Lung microvascular endothelial cell (primary cell): ENCODE results near the gene CLEC18A. TPM values are rescaled to one million over a fixed set of nuclear protein-coding genes. Genes with fewer than 3 reads are reported as not detected.
"Not testable (repeated sequence)": the region's sequence is repeated elsewhere in the genome, so short reads cannot be mapped to it uniquely, and the experiment has no call there.

ENCODE experiments used
- DNase-seq, 2 donors: peaks; one replicate each; pipeline versions ENCODE4 v3.0.0 to v3.0.0-alpha.2; 2010; ENCODE audit warnings: low read depth in 2 of 2
- total RNA-seq: library from RNA; depleted of rRNA; stranded (reverse); fragments of >200 nt; gene quantifications from 2 replicates; pipeline ENCODE4 v1.2.1, GENCODE V29; 2014

The CLEC18A gene
- total RNA-seq, 1 donor from 2014 or later = not detected

DNA sequence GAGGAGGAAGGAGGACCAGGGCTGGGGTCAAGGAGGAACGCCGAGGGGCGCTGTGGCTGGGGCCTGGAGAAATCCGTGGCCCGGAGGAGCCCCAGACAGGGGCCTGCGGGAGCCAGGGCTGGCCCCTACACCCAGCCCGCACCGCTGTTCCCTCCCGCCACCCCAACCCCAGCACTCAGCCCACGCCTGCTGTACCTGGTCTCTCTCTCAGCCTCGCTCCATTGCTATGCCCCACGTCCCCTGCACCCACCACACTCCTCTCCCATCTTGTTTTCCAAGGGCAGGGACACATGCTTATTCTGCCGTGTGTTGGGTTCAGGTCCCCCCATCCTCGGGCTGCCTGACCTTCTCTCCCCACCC, 518 bp downstream of the CLEC18A start:
- DNase-seq = not testable (repeated sequence)

DNA sequence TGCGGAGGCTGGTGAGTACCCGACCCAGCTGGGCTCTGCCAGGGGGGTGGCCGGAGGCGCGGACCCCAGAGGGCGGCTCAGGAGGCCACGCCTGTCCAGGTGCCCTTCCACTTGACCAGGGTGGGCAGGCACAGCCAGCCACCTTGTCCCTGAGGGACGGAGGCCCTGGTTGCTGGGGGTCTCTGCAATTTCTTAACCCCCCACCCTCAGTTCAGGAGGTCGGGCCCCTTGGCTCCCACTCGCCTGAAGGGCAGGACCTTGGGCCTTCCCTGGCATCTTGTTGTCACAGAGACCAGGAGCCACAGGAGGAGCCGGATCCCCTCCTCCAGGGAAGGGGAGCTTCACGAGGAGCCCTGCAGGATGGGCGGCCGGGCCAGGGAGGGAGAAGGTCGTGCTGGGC, 982 bp downstream of the CLEC18A start:
- DNase-seq = not testable (repeated sequence)

DNA sequence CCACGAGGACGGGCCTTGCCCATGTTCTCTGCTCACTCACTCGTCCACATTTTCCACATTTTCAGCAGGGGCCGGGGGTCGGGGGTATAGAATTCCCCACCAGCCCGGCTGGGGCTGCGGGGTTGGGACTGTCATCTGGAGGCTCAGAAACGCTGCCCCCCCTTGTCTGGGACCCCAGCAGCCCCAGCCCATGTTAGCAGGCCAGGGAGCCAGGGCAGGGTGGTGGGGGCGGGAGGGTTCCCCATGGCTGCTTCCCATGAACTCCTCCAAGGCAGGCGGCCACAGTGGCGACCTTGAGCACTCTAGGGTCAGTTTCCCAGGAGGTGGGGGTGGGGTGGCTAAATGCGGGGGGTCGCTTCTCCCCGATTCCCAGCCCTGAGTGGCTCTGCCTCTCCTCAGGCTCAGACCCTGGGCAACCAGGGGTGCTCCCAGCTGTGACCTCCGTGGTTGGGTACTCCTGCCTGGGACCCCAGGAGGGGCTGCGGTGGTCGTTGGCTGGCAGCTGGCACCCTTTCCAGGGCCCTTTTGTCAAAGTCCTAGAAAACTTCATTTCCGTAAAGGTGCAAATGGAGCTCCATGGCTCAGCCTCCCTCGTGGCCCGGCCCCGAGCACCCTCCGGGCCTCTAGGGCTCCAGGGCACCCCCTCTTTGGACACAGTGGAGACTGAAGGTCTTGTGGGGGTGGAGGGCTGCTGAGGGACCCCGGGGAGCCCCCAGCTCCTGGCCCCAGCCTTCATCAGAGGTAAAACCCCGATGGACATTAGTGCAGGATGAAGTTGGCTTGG, 1.6 kb downstream of the CLEC18A start:
- not testable (repeated sequence) for DNase-seq

DNA sequence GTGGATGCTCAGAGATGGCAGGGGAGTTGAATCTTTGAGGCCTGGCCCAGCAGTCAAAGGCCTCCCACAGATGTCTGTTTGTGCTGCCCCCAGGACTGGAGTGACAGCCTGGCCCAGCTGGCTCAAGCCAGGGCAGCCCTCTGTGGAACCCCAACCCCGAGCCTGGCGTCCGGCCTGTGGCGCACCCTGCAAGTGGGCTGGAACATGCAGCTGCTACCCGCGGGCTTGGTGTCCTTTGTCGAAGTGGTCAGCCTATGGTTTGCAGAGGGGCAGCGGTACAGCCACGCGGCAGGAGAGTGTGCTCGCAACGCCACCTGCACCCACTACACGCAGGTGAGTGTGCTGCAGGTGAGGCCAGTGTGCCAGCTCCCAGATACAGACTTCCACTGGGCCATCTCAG, 3.1 kb downstream of the CLEC18A start:
- DNase-seq = peak in 1 of 2 donors; percentile 0

DNA sequence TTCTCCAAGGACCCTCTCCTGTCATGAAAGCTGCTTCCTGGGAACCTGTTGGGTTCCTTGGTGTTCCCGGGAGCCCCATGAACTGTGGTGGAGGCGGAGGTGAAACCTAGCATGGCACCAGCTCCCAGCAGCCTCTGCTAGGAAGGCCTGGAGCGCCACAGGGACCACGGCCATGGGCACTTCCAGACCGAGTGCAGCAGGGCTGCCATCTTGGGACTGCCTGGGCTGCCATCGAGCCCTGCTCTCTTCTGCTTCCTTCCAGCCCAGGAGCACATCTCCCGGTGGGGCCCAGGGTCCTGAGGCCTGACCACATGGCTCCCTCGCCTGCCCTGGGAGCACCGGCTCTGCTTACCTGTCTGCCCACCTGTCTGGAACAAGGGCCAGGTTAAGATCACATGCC, 12.2 kb downstream of the CLEC18A start:
- DNase-seq = not testable (repeated sequence)

DNA sequence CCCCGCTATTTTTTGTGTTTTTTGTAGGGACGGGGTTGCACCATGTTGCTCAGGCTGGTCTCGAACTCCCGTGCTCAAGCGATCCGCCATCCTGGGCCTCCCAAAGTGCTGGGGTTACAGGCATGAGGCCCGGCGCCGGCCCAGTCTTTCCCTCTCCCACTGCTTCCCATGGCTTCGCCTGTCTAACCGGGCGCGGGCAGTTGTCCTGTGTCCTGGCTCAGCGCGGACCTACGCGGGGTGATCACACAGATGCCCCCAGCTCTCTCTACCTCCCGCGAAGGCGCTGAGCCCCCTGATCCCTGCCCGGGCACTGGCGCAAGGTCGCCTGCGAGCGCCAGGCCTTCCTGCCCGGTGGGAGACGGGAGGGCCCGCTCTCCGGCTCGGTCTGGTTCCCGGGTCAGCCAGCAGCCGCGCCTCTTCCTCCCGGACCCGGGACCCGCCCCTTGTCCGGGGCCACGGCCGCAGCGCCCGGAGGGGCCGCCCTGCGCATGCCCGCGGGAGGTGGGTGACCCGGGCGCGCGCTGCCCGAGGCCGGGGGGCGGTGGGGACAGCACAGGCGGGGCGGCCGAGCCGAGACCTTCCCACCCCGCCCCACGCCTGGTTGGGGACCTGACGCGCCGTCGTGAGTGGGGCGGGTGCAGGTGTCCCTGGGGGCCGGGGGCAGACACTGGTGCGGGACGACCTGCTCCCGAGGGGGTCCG, 14.0 kb downstream of the CLEC18A start:
- peak; percentile 8 to 29 for DNase-seq

DNA sequence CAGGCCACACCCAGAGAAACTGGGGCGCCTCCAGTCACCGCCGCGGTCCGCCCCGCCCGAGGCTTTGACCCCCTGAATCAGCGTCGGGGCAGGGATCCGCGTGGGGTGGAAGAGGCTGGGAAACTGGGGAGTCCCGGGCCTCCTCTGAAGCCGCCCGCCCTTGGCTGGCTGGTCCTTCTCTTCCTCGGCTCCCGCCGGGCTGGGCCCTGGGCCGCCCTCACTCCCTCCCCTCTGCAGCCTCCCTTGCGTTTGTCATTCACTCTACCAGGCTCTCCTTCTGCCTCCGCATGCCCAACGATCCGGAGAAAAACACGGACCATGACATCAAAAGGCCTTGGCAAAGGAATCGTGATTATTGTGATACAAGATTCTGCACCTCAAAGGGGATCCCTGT, 14.5 kb downstream of the CLEC18A start:
- not testable (repeated sequence) for DNase-seq

DNA sequence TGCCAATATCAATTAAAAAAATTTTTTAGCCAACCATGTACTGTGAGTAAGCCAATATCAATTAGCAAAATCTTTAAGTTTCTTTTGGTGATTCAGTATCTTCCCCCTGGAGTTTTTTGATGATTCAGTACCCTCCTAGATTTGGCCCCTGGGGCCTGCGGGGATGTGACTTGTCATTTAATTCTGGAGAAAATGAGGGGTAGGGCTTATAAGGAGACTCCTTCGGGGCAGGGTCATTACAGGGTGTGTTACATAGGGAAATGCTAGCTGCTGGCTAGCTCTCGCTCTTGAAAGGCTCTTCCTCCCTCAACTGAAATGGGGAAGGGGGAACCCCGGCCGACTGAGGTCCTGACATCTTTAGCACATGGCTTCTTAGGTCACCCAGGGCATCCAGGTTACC, 16.6 kb downstream of the CLEC18A start:
- not testable (repeated sequence) for DNase-seq

DNA sequence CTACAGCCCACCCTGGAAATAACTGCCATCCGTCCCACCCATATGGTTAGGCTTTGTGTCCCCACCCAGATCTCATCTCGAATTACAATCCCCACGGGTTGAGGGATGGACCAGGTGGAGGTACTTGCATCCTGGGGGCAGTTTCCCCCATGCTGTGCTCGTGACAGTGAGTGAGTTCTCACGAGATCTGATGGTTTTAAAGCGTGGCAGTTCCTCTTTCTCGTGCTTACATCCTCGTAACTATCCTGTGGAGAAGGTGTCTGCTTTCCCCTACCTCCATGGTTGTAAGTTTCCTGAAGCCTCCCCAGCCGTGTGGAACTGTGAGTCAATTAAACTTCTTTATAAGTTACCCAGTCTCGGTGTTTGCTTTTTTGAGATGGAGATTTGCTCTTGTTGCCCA, 17.0 kb downstream of the CLEC18A start:
- DNase-seq = not testable (repeated sequence)

DNA sequence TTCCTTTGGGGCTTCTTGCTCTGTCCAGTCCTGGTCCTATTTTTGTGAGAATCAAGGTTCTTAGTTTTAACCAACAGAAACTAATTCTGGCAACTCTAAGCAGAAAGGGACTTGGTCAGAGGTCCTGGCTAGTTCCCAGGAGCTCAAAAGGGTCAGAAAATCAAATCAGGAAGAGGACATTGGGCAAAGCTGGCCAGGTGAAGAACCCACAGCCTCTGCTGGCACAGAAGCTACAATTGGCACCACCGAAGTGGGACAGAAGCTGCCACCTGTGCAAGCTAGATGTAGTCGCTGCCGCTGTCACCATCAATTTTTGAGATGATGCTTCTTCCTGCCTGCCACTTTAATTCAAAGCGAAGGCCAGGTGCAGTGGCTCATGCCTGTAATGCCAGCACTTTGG, 18.5 kb downstream of the CLEC18A start:
- DNase-seq = not testable (repeated sequence)

DNA sequence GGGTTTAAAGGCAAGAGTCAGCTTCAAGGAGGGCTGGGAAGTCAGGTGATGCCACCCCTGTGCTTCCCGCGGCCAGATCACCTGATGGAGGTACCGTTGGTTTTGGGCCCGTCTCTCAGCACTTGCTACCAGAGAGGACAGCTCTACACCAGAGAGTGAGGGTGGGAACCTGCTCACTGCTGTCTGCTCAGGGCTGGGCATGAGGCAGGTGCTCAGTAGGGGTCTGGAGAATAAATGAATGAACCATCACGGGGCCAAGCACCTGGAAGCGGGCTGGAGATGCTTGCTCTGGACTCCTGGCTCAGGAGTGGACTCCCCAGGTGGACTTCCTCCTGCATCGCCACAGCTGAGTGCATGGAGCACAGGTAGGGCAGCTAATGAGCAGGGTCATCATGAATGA, 21.0 kb downstream of the CLEC18A start:
- DNase-seq = not testable (repeated sequence)

DNA sequence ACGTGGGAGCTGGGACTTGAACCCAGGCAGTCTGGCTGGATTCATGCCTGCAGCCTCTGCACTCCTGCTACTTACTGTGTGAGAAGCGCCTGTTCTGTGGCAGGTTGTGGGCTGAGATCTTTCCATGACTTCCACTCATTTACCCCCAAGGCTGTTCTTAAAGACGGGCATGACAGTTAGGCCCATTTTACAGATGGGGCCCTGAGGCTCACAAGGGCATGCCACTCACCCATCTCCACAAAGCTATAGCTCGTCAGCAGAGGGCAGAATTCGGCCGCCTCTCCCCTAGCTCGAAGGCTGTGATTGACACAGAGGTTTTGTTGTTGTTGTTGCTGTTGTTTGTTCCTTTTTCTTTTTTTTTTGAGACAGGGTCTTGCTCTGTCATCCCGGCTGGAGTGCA, 21.8 kb downstream of the CLEC18A start:
- DNase-seq = not testable (repeated sequence)

DNA sequence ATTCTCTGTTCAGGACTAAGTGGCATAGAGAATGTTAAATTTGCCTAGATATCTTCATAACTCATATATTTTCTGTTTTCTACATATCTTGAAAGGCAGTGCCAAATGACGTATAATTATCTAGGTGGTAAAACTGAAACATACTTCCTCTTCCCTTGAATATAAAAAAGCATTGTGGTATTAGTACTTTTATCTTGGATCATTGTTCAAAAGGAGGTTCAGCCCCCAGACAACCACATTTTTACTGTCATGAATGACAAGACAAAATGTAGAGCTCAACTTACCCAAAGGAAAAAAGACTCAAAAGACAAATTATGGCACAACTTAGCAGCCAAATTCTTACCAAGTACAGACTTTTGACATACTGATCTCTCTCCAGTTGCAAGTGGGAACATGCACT, 34.1 kb downstream of the CLEC18A start:
- DNase-seq = not testable (repeated sequence)

DNA sequence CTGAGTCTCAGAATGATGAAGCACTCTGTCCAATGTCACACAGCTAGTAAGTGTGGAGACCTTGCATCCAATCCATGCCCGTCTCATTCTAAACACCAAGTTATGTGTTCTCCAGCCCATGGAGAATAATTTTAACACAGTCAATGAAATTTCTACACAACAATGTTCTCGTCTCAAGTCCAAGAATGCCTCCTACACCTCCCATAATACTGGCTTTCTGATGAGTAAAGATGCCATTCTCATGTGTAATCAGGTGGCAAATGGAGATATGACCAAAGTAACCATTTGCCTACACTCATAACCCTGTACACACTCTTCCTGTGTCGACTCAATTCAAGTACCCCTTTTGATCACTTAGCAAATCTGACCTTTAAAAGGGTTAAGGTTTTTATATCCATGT, 46.8 kb downstream of the CLEC18A start:
- DNase-seq = peak in 1 of 2 donors; percentile 15

DNA sequence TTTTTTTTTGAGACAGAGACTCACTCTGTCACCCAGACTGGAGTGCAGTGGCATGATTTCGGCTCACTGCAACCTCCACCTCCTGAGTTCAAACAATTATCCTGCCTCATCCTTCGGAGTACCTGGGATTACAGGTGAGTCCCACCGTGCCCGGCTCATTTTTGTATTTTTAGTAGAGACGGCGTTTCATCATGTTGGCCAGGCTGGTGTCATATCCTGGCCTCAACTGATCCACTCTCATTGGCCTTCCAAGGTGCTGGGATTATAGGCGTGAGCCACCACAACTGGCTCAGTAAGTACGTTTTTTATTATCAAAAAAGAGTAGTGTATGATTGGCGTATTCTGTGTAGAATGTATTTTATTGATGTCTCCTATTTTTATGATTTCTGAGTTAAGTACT, 48.7 kb downstream of the CLEC18A start:
- DNase-seq = peak in 1 of 2 donors; percentile 70

DNA sequence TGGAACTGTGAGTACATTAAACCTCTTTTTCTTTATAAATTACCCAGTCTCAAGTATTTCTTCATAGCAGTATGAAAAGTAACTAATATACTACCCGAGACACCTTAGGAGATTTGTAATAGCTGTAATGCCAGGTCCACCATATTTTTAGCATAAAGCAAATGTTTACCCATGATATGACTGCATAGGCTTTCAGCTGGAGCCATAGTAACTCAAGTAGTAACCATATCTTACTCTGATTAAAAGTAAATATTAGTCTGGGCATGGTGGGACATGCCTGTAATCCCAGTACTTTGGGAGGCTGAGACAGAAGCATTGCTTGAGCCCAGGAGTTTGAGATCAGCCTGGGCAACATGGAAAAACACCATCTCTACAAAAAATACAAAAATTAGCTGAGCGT, 52.4 kb downstream of the CLEC18A start:
- not testable (repeated sequence) for DNase-seq

DNA sequence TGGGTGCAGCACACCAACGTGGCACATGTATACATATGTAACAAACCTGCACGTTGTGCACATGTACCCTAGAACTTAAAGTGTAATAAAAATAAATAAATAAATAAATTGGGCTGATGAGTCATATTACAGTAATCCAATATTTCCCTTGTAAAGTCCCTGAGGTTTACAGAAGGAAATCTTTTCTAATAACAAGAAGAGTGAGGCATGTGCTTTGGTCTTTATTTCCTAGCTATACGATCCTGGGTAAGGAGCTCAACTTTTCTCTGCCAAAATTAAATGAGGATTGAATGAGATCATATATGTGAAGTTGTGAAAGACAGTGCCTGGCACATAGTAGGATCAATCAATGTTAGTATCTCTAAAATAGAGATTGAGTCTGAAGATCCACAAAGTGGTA, 57.5 kb downstream of the CLEC18A start:
- DNase-seq = peak in 1 of 2 donors; percentile 16

DNA sequence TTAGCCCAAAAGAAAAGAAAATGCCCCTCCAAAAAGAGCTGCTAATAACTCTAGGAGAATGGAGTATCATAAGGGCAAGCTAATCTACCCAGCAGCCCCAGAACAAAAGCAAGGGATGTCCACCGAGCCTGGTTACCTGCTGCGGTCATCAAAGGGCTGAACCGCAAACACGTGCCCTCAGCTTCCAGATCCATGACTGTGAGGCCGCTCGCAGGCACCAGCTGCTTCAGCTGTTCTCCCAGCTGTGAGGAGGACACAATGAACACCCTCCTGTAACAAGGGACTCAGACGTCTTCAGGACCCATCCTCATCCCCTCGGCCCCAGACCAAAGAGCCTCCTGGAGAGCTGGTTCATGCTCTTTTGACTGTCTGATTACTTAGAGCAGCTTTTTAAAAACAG, 59.5 kb downstream of the CLEC18A start:
- DNase-seq = not testable (repeated sequence)

DNA sequence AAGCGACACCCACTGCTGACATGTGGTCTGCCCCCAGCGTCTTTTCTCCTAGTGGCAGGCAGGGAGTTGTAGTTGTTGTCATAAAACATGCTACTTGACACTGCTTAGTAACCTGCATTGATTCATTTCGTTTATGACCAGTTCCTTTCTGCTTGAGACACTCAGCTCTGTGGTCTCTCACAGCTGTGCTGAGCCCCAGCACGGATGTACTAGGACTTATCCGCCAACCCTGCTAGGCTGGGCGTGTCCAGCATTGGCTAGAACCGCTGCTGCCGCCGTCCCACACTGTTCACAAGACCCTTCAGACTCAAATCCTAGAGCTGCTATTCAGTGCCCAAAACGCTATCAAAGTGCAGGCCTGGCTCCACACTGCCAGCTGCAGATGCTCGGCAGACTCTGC, 60.0 kb downstream of the CLEC18A start:
- not testable (repeated sequence) for DNase-seq

DNA sequence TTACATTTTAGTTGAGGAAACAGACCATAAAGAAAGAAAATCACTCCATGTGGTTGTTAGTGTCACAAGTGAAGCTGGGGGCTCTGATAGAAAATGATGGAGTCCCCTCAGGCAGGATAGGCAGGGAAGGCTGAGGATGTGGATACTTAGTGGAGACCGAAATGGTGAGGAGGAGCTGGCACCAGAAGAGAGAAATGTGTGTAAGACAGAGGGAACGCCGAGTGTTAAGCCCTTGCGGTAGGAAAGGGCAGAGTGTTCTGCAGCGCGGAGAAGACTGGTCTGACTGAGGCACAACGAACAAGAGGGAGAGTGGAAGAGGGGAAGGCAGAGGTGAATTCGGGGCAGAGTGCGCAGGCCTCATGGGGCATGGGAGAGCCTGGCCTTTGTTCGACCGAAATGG, 61.2 kb downstream of the CLEC18A start:
- not testable (repeated sequence) for DNase-seq

DNA sequence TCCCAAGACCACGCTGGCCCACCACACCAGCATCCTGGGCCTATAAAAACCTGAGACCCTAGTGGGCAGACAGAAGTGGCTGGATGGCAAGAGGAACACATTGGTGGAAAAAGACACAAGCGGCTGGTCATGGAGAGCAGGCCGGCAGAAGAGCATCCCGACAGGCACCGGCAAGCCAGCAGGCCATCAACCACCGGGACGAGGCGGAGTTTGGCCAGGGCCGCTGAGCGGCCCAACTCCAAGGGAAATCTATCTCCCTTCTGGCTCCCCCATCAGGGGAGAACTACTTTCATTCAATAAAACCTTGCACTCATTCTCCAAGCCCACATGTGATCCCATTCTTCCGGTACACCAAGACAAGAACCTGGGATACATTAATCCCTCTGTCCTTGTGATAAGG, 61.8 kb downstream of the CLEC18A start:
- not testable (repeated sequence) for DNase-seq
